ENCODE measurements around the gene HIPK1. TPM values are rescaled to one million over a fixed set of nuclear protein-coding genes. Genes with fewer than 3 reads are reported as not detected.

Gene HIPK1
- total RNA-seq, 1 experiment from 2014 or later: 52.2 TPM

- peaks cover 70% of the 10 kb centered on the region for H3K4me1 Mint-ChIP-seq
- H3K9me3 Mint-ChIP-seq: no peaks in the 10 kb centered on the region
- peak overlapping the region; percentile 41 for H3K4me3 Mint-ChIP-seq
- POLR2A ChIA-PET: interaction anchor here (0.7 kb wide), 1 partner anchor 468 kb away, joined by 3 read pairs; no protein-coding TSS in a partner anchor
- H3K27me3 Mint-ChIP-seq (ENCODE audit: low read depth): no peaks in the 10 kb centered on the region
- H3K36me3 Mint-ChIP-seq: peaks cover 40% of the 10 kb centered on the region
- DNase-seq (ENCODE audit: low spot score) (no peak), ATAC-seq (peak; percentile 31)
- CTCF ChIA-PET: interaction anchor here (0.6 to 5.5 kb wide), 49 partner anchors 8 to 382 kb away, joined by 3 to 107 read pairs (median 4); partner anchors contain the start of gene SYT6
- peak overlapping the region; percentile 97 for H3K27ac Mint-ChIP-seq
- TF ChIP-seq FOXK1 (CRISPR knock-in tag; IDR thresholded peaks at IDR 0.05) (no peak), SP1 (CRISPR knock-in tag; conservative IDR thresholded peaks at IDR 0.05) (0 out of 2 replicates have a peak, but pooled peaks have one; percentile 15), USF1 (CRISPR knock-in tag; IDR thresholded peaks at IDR 0.05) (no peak), STAT6 (CRISPR knock-in tag; conservative IDR thresholded peaks at IDR 0.05; ENCODE audit: low read depth) (no peak), AFF4 (CRISPR knock-in tag; IDR thresholded peaks at IDR 0.05; ENCODE audit: borderline replicate concordance) (no peak), MLX (CRISPR knock-in tag; IDR thresholded peaks at IDR 0.05) (no peak), ELF4 (CRISPR knock-in tag; IDR thresholded peaks at IDR 0.05; ENCODE audit: low read depth) (no peak), ZNF396 (CRISPR knock-in tag; IDR thresholded peaks at IDR 0.05; ENCODE audit: borderline replicate concordance) (no peak), CTCF (IDR thresholded peaks at IDR 0.05) (peak; percentile 15; the same call in 1 of the 2 replicates), IRF1 (CRISPR knock-in tag; IDR thresholded peaks at IDR 0.05) (no peak), ZNF281 (CRISPR knock-in tag; IDR thresholded peaks at IDR 0.05) (no peak), EMX1 (CRISPR knock-in tag; IDR thresholded peaks at IDR 0.05) (no peak), HMGXB4 (CRISPR knock-in tag; IDR thresholded peaks at IDR 0.05) (no peak), TEAD1 (CRISPR knock-in tag; IDR thresholded peaks at IDR 0.05) (peak; percentile 71; the same call in 1 of the 2 replicates), CREB1 (CRISPR knock-in tag; IDR thresholded peaks at IDR 0.05) (no peak), PRDM15 (CRISPR knock-in tag; IDR thresholded peaks at IDR 0.05) (peak; percentile 22; the same call in 1 of the 2 replicates)
Measured at GRCh38 chr1:113976609-113977278, 47.6 kb downstream of the HIPK1 start.

Data from WTC11 (cell line).